H1 (cell line): ENCODE data around the gene CA9. TPM values are rescaled to one million over a fixed set of nuclear protein-coding genes. Genes with fewer than 3 reads are reported as not detected.

ENCODE experiments used
- CTCF ChIA-PET: fragments of 300-600 bp; sonication (Branson Sonifier 250); formaldehyde crosslinking; loops from one replicate; lab custom pipeline; 2021; ENCODE audit not compliant: partially characterized antibody; lab: Charles Lee
- POLR2A ChIA-PET: fragments of 300-600 bp; sonication (Branson Sonifier 250); formaldehyde crosslinking; loops from one replicate; lab custom pipeline; 2021; ENCODE audit warnings: inconsistent platforms; ENCODE audit not compliant: partially characterized antibody; lab: Charles Lee
- DNase-seq, 2 experiments: peaks; one replicate each; pipeline versions ENCODE4 v3.0.0 to v3.0.0-alpha.2; 2010 to 2022; ENCODE audit warnings: low spot score in 2 of 2, low read depth in 1 of 2, mixed read lengths in 1 of 2
- FAIRE-seq: peaks from 2 replicates; lab custom pipeline; 2011; peaks lifted over from hg19 to GRCh38; lab: Jason Lieb, UNC
- H2AFZ ChIP-seq: 2 replicates; pipeline ENCODE4 v1.8.1; 2012; ENCODE audit warnings: low read length, inconsistent platforms
- H2AK5ac ChIP-seq: 2 replicates; pipeline ENCODE4 v1.6.1; 2013; ENCODE audit warnings: low read depth, low read length
- H2BK120ac ChIP-seq: replicated peaks from 2 replicates; pipeline ENCODE3; 2013; ENCODE audit warnings: low read depth, low read length, inconsistent platforms
- H2BK12ac ChIP-seq: 2 replicates; pipeline ENCODE4 v1.6.1; 2013; ENCODE audit warnings: low read depth, low read length
- H2BK15ac ChIP-seq: 2 replicates; pipeline ENCODE4 v1.6.1; 2013; ENCODE audit warnings: low read length
- H2BK20ac ChIP-seq: 2 replicates; pipeline ENCODE4 v1.6.1; 2013; ENCODE audit warnings: low read length
- H2BK5ac ChIP-seq: 2 replicates; pipeline ENCODE4 v1.6.1; 2013; ENCODE audit warnings: low read depth, low read length
- H3K14ac ChIP-seq: 2 replicates; pipeline ENCODE4 v1.6.1; 2013; ENCODE audit warnings: inconsistent platforms; ENCODE audit not compliant: insufficient read length
- H3K18ac ChIP-seq: 2 replicates; pipeline ENCODE4 v1.6.1; 2013; ENCODE audit warnings: low read length; ENCODE audit errors: extremely low read depth
- H3K23ac ChIP-seq: 2 replicates; pipeline ENCODE4 v1.6.1; 2013; ENCODE audit warnings: inconsistent platforms; ENCODE audit not compliant: insufficient read length
- H3K23me2 ChIP-seq: 2 replicates; pipeline ENCODE4 v1.6.1; 2013; ENCODE audit warnings: low read depth, low read length
- H3K27ac ChIP-seq: 2 replicates; pipeline ENCODE4 v1.6.1; 2011; ENCODE audit warnings: low read depth, low read length, inconsistent platforms
- H3K27me3 ChIP-seq, 4 experiments: replicated peaks in 1 of 4; 1 replicate in 1 of 4; 2 replicates in 3 of 4; pipeline versions ENCODE4 v1.6.1 to v1.8.1; 2011 to 2013; ENCODE audit warnings: low read length in 3 of 4, mild to moderate bottlenecking in 3 of 4, inconsistent platforms in 2 of 4, mixed read lengths in 2 of 4, moderate library complexity in 1 of 4; ENCODE audit not compliant: control insufficient read depth in 3 of 4, insufficient read depth in 3 of 4; ENCODE audit errors: extremely low read depth in 1 of 4
- H3K36me3 ChIP-seq, 4 experiments: 2 replicates each; pipeline versions ENCODE4 v1.6.1 to v1.8.1; 2011 to 2013; ENCODE audit warnings: mild to moderate bottlenecking in 4 of 4, low read length in 3 of 4, moderate library complexity in 2 of 4, control low read depth in 1 of 4, inconsistent platforms in 1 of 4; ENCODE audit not compliant: insufficient read depth in 4 of 4, control insufficient read depth in 2 of 4
- H3K4ac ChIP-seq: replicated peaks from 2 replicates; pipeline ENCODE3; 2013; ENCODE audit warnings: low read length, low read depth, mixed read lengths, inconsistent platforms; ENCODE audit not compliant: insufficient read length
- H3K4me1 ChIP-seq, 4 experiments: replicated peaks in 1 of 4; 1 replicate in 1 of 4; 2 replicates in 3 of 4; pipeline versions ENCODE4 v1.6.1 to v1.8.1; 2011 to 2013; ENCODE audit warnings: low read length in 3 of 4, inconsistent platforms in 2 of 4, mixed read lengths in 1 of 4; ENCODE audit not compliant: insufficient read depth in 4 of 4, control insufficient read depth in 3 of 4
- H3K4me2 ChIP-seq, 2 experiments: 2 replicates each; pipeline versions ENCODE4 v1.6.1 to v1.8.1; 2011 to 2013; ENCODE audit warnings: low read depth in 2 of 2, low read length in 2 of 2, control low read depth in 1 of 2, inconsistent platforms in 1 of 2, mild to moderate bottlenecking in 1 of 2; ENCODE audit not compliant: insufficient read depth in 1 of 2
- H3K4me3 ChIP-seq, 4 experiments: fragments of 200-600, 300-600 bp in 1 of 4; sonication (generic), shearing (Covaris generic), sonication (Bioruptor Twin) in 1 of 4; 2 replicates each; pipeline versions ENCODE4 v1.5.1 to v1.8.1; 2011 to 2016; ENCODE audit warnings: low read length in 4 of 4, low read depth in 3 of 4, control low read depth in 2 of 4, inconsistent platforms in 2 of 4, mild to moderate bottlenecking in 2 of 4, mixed read lengths in 1 of 4, moderate library complexity in 1 of 4; ENCODE audit not compliant: insufficient read depth in 2 of 4; ENCODE audit errors: extremely low read depth in 1 of 4
- H3K56ac ChIP-seq: replicated peaks from 2 replicates; pipeline ENCODE3; 2013; ENCODE audit warnings: low read depth, mild to moderate bottlenecking, mixed read lengths, low read length, inconsistent platforms; ENCODE audit not compliant: insufficient read length
- H3K79me1 ChIP-seq: 2 replicates; pipeline ENCODE4 v1.6.1; 2013; ENCODE audit warnings: low read depth, low read length, control low read depth
- H3K79me2 ChIP-seq, 2 experiments: 2 replicates each; pipeline versions ENCODE4 v1.6.1 to v1.8.1; 2012 to 2013; ENCODE audit warnings: low read length in 2 of 2, mild to moderate bottlenecking in 2 of 2, inconsistent platforms in 1 of 2; ENCODE audit not compliant: insufficient read depth in 2 of 2, control insufficient read depth in 1 of 2
- H3K9ac ChIP-seq, 4 experiments: replicated peaks in 1 of 4; 1 replicate in 1 of 4; 2 replicates in 3 of 4; pipeline versions ENCODE4 v1.6.1 to v1.8.1; 2011 to 2013; ENCODE audit warnings: low read depth in 3 of 4, low read length in 3 of 4, control low read depth in 2 of 4, mild to moderate bottlenecking in 2 of 4, moderate library complexity in 2 of 4, inconsistent platforms in 1 of 4; ENCODE audit errors: extremely low read depth in 1 of 4
- H3K9me3 ChIP-seq, 2 experiments: 2 replicates each; pipeline versions ENCODE4 v1.6.1 to v1.8.1; 2012 to 2013; ENCODE audit warnings: mild to moderate bottlenecking in 2 of 2, moderate library complexity in 2 of 2, control low read depth in 1 of 2, inconsistent platforms in 1 of 2, low read depth in 1 of 2, low read length in 1 of 2, mixed read lengths in 1 of 2; ENCODE audit not compliant: insufficient read depth in 2 of 2
- H4K20me1 ChIP-seq, 2 experiments: replicated peaks in 1 of 2; 2 replicates each; pipeline versions ENCODE3 to v1.8.1; 2011 to 2013; ENCODE audit warnings: inconsistent platforms in 2 of 2, low read length in 2 of 2, mild to moderate bottlenecking in 1 of 2; ENCODE audit not compliant: insufficient read depth in 2 of 2, control insufficient read depth in 1 of 2
- H4K5ac ChIP-seq: 2 replicates; pipeline ENCODE4 v1.6.1; 2013; ENCODE audit warnings: low read length, low read depth, mixed read lengths, inconsistent platforms; ENCODE audit not compliant: insufficient read length
- H4K8ac ChIP-seq: 2 replicates; pipeline ENCODE4 v1.8.0; 2013; ENCODE audit warnings: mild to moderate bottlenecking, moderate library complexity, low read length, inconsistent platforms; ENCODE audit not compliant: insufficient read depth; ENCODE audit errors: extremely low read depth
- H4K91ac ChIP-seq: replicated peaks from 2 replicates; pipeline ENCODE3; 2013; ENCODE audit warnings: low read length, mixed read lengths, inconsistent platforms; ENCODE audit not compliant: insufficient read length
- BACH1 ChIP-seq: IDR thresholded peaks from 2 replicates; pipeline ENCODE4 v1.6.1; 2012; ENCODE audit warnings: low read length, improper control_type of control experiment
- KDM4A ChIP-seq: IDR thresholded peaks from one replicate; pipeline ENCODE4 v1.7.1; 2012; ENCODE audit warnings: low read depth, mild to moderate bottlenecking, moderate library complexity, low read length, inconsistent platforms; ENCODE audit not compliant: severe bottlenecking
- WGBS, 2 experiments: shearing (Covaris generic) in 1 of 2; methylation state at CpG; one replicate each; pipeline versions ENCODE4 v1.1.6 to v1.1.7; 2013 to 2015; ENCODE audit warnings: low lambda C conversion rate in 2 of 2, mixed read lengths in 2 of 2, inconsistent platforms in 1 of 2, low coverage in 1 of 2, missing lambda C conversion rate in 1 of 2; ENCODE audit not compliant: insufficient replicate concordance in 2 of 2, insufficient coverage in 1 of 2, insufficient read length in 1 of 2; ENCODE audit errors: extremely low coverage in 1 of 2, missing lambda C conversion rate in 1 of 2; 5-methylcytosine and 5-hydroxymethylcytosine counted together
- polyA plus RNA-seq, 7 experiments: library from polyadenylated mRNA; depleted of rRNA in 3 of 7; stranded (reverse) in 5 of 7; unstranded in 2 of 7; fragments of >200 nt in 5 of 7; fragments of 200-250 nt in 2 of 7; gene quantifications; 1 replicate in 5 of 7; 2 replicates in 1 of 7; 4 replicates in 1 of 7; pipeline versions ENCODE4 v1.2.1 to v1.2.3, GENCODE V29; 2011 to 2013; ENCODE audit warnings: missing spikeins in 2 of 7, mixed read lengths in 2 of 7
- total RNA-seq: library from RNA; stranded (reverse); fragmentation: NEBNext Ultra II Directional; extraction: Animal tissue kit (Norgen Biotek cat#: 25700); gene quantifications from 2 replicates; pipeline ENCODE4 v1.2.1, GENCODE V29; 2021

CA9 gene
- total and polyA plus RNA-seq, 2 of the 8 experiments (the other 6 are each of a cell fraction or from before 2014, with no cell fraction given): 1.3 to 1.8 TPM

- H3K79me1 ChIP-seq: peaks cover 2% of the 10 kb centered on the region; the same call in 1 of the 2 replicates
- peak overlapping the region; percentile 25 for H4K91ac ChIP-seq
- H3K56ac ChIP-seq: peak overlapping the region; percentile 42
- H2BK20ac ChIP-seq: no peak overlapping the region
- no peak overlapping the region for H2BK5ac ChIP-seq
- H3K23me2 ChIP-seq: peaks cover 12% of the 10 kb centered on the region
- no peaks in the 10 kb centered on the region for H3K27me3 ChIP-seq
- no peak overlapping the region for H2AFZ ChIP-seq
- peaks cover 0 to 21% of the 10 kb centered on the region in 2 experiments; a peak in 2 of 4 replicates for H3K79me2 ChIP-seq
- no peak for FAIRE-seq
- no peak overlapping the region; the same call in none of the 2 replicates for H3K18ac ChIP-seq
- peak; percentile 68 for TF ChIP-seq KDM4A
- TF ChIP-seq BACH1: no peak
- TF ChIP-seq, all 59 proteins: peak for 1
- no peak overlapping the region; the same call in 1 of the 2 replicates for H3K27ac ChIP-seq
- H3K36me3 ChIP-seq: peaks cover 4 to 12% (median 10%) of the 10 kb centered on the region in 4 experiments
- H3K9me3 ChIP-seq: no peaks in the 10 kb centered on the region
- no peak overlapping the region; a peak in 1 of 7 replicates for H3K9ac ChIP-seq
- ChIA-PET CTCF (interaction anchor here (2.8 to 14.1 kb wide), 6 partner anchors 15 to 43 kb away, joined by 10 to 347 read pairs (median 53); partner anchors contain the start of genes ARHGEF39, CA9, CCDC107 and RMRP), POLR2A (interaction anchor here (1.0 to 14.9 kb wide), 13 partner anchors 9 to 611 kb away, joined by 3 to 158 read pairs (median 19); partner anchors contain the start of genes ARHGEF39, CA9, CCDC107 and CREB3)
- no peak for DNase-seq
- peak overlapping the region; percentile 39; the same call in 1 of the 2 replicates for H4K8ac ChIP-seq
- H3K4me2 ChIP-seq: peak overlapping the region; percentile 84 to 90
- H3K14ac ChIP-seq: no peak overlapping the region
- no peak overlapping the region for H2BK12ac ChIP-seq
- no peak overlapping the region for H2BK120ac ChIP-seq
- H3K4me1 ChIP-seq: peaks cover 6 to 15% (median 8%) of the 10 kb centered on the region in 4 experiments; a peak in 6 of 7 replicates
- peak overlapping the region; percentile 4 for H3K4ac ChIP-seq
- no peak overlapping the region for H3K23ac ChIP-seq
- H4K5ac ChIP-seq: no peak overlapping the region
- H4K20me1 ChIP-seq: peaks cover 5 to 8% of the 10 kb centered on the region in 2 experiments
- peak overlapping the region; percentile 72 to 99 (median 82) for H3K4me3 ChIP-seq
- H2AK5ac ChIP-seq: no peak overlapping the region
- WGBS, 2 experiments: 0% methylated on average over 9 of the region's 21 CpGs; no CpG with 5 or more reads in 1 of the 2 experiments
- no peak overlapping the region for H2BK15ac ChIP-seq
Observed at GRCh38 chr9:35690294-35690613, 16.5 kb downstream of the CA9 start.
